CD4-positive, alpha-beta T cell treated with Interleukin-21 for 1 hour (primary cell): ENCODE measurements around the gene ASXL1.

Experiments used
- DNase-seq: peaks from one replicate; pipeline ENCODE4 v3.0.0-alpha.2; 2020

ASXL1 gene

DNA sequence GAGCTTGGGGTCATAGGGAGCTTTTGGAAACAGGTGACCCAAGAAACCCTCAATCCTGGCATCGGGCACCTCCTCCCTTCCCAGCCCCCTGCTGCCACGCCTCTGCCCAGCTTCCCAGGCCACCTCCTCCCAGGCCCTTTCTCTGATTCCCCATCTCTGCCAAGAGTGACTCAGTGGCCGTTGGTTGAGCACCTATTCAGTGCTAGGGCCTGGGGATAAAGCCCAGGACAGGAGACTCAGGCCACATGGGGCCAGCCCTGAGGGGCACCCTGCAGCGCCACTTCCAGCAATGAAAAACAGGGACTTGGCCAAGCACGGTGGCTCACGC, 110.1 kb downstream of the ASXL1 start:
- no peak for DNase-seq

DNA sequence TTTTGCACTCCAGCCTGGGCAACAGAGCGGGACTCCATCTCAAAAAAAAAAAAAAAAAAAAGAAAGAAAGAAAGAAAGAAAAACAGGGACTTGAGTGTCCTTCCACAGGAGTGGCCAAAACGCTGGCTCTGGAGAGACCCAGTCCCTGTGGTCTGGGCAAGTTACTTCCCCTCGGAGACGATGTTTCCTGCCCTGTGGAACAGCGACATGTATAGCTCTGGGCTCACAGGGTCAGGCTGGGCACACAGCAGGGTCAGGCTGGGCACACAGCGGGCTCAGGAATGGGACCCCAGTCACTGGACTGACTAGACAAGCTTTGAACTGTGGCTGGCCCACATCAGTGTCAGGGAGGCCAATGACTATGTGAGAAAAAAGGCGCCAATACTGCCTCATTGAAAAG, 110.7 kb downstream of the ASXL1 start:
- DNase-seq = no peak

DNA sequence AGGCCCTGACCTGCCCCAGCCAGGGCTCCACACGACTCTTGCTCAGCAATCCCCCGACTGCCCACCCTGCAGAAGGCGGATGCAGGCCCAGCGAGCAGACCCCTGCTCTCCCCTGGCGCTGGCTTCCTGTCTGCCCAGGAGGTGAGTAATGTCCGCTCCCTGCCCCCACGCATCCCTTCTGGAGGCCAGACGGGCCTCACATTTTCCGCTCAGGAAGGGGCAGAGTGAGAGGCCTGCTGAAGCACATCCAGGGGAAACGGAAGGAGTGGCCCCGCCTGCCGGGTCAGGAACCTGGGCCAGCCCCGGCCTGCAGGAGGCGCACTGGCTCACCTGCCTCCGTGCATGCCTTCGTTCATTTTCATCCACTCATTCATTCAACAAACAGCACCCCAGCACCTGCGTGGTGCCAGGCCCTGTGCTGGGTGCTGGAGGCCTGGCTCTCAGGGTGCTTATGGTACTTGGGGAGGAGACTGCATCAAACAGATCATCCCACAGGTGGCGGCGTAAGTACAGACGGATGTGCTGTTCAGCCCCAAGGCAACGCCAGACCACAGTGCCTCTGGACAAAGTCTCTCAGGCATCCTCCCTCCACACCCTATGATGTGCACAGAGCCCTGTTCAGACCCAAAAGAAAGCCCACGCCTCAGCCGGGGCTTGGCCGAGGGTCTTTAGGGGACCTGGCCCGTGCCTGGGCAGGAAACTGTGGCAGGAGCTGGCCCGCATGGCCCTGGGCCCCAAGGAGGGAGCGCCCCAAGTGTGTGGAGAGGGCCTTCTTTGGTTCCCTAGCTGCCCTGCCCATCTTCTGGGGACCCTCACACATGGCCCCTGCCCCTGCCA, 112.1 kb downstream of the ASXL1 start:
- peak; percentile 19 for DNase-seq

DNA sequence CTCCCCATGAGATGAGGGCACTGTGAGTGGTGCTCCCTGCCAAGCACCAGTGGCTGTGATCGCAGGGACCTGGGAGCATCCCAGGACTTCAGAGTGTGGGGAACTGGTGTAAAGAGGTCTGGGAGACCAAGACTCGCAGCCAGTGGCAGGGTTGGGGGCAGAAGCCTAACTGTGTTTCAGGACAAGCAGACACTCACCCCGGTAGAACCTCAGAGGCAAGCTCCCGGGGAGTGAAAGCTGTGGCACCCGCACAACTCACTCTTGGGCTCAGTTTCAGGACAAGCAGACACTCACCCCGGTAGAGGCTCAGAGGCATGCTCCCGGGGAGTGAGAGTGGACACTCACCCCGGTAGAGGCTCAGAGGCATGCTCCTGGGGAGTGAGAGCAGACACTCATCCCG, 112.8 kb downstream of the ASXL1 start:
- no peak for DNase-seq

DNA sequence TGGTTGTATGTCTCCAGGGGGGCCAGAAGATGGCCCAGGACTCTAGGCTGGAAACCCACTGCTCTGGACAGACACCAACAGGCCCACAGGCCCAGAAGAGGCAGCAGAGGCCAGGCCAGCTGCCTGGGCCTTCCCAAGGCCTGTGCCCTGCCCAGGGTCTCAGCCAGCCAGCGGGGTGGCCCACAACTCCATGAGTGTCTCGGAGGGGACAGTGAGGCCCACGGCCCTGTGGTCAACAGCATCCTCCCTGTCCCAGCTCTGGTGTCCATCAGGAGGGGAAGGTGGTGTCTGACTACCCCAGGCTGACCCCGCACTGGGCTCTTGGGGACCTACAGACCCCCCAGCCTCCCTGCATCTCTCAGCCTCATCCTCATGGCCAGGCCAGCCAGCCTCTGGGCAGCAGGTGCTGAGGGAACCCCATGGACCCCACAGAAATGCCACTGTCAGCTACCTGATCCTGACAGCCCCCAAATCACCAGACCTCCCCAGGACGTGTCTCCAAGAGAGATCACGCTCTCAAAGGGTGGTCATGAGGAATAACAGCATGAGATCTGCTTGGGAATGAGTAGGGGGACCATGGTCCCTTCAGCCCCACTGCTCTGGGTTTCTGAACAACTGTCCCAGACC, 114.6 kb downstream of the ASXL1 start:
- DNase-seq = no peak

DNA sequence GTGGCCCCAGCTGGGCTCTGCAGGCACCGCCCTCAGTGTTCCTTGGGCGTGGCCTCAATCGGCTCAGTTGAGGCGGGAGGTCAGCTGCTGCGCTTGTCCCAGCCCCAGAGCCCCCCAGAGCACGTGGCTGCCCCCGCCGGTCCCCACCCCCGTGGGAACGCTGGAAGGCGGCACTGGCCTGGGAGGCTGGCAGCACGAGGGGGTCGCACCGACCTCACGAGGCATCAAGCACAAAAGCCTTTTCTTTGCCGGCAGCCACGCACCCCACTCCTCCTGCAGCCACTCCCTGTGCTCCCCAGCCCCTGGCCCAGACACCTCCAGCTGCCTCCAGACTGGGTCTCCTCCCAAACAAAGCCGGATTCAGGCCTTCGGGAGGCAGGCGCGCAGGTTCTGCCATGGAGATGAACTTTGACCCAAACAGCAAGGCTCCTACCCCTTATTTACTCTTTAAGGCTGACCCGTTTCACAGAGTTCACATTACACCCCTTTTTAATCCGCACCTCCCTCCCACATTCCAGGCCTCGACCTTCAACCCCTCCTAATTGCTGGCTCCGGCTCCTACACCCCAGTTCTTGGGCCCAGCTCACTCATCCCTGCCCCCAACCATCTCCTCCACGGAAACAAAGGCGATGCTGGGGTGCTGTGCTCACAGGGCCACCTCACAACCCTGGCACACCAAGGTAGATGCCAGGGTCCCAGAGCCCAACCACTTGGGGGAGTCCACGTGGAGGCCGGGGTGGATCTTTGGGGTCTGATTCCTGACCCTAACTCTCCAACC, 115.3 kb downstream of the ASXL1 start:
- no peak for DNase-seq

DNA sequence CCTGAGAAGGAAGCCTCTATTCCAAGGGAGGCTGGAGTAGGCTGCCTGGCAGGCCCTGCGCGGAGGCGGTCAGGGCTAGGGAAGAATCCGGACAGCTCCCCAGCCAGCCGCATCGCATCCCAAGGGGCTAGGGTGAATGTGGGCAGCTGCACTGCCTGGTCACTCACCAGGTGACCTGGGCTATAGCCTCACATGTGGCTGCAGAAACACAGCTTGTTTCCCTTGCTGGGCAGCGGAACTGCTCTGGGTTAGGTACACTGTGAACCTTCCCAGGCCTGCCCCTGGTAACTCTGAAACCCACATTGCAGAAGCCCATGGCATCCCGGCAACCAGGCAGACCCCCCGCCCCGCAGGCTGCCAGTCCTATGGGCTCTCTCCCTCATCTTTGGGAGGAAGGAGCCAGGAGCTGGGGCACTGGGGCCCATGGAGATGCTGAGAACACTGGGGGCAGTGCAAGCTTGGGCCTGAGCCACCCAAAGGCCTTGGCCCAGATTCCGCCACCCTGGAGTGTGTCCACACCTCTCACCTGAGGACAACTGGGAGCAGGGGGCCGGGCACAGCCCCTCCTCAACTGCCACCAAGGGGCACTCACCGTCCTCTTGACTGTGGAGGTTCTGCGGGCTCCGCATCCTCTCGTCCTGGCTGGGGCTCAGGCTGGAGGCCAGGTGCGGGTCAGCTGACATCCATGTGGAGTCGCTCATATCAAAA, 116.0 kb downstream of the ASXL1 start:
- no peak for DNase-seq

DNA sequence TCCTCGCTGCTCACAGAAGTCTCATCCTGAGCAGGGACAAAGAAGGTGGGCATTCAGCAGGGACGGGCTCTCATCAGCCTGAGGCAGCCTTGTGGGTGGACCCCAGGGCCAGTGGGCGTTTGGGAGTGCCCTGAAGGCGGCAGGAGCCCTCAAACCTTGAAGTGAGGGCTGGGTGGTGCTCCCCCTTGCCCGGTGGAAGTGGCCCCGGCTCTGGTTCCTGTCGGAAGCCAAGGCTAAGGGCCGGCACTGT, 116.5 kb downstream of the ASXL1 start:
- no peak for DNase-seq

DNA sequence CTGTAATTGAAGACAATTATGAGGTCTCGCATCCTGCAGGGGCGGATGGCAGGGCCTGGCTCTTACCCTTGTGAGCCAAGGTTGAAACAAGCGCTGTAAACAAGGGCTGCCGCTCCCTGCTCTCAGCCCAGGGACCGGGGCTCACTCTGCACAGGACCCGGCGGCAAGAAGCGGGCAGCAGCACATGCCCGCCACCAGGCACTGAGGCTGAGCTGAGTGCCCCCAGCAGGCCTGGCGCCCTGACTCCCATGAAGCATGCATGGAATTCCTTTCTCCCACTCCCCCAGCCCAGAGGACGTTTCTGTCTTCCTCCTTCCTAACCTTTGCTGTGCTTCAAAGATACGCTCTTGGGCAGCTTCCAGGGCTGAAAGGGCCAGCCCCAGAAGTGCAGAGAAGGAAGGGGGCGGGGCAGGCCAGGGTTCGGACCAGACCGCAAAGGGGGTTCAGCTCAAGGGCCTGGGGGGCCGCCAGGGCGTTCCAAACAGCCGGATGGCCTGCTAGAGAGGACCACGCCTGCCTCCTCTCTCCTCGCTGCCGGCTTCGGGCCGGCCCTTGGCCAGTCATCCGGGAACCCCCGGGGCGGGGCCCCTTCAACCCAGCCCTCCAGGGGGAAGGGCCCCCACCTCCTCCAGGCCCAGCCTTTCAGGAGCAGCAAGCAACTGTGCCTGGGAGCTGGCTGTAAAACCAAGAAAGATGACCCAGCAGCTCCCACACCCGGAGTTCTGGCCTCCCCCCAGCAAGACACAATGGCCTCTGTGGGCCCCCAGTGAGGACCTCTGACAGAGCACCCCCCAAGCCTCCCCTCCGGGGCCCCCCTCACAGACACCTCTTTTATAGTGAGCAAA, 117.1 kb downstream of the ASXL1 start:
- no peak for DNase-seq

DNA sequence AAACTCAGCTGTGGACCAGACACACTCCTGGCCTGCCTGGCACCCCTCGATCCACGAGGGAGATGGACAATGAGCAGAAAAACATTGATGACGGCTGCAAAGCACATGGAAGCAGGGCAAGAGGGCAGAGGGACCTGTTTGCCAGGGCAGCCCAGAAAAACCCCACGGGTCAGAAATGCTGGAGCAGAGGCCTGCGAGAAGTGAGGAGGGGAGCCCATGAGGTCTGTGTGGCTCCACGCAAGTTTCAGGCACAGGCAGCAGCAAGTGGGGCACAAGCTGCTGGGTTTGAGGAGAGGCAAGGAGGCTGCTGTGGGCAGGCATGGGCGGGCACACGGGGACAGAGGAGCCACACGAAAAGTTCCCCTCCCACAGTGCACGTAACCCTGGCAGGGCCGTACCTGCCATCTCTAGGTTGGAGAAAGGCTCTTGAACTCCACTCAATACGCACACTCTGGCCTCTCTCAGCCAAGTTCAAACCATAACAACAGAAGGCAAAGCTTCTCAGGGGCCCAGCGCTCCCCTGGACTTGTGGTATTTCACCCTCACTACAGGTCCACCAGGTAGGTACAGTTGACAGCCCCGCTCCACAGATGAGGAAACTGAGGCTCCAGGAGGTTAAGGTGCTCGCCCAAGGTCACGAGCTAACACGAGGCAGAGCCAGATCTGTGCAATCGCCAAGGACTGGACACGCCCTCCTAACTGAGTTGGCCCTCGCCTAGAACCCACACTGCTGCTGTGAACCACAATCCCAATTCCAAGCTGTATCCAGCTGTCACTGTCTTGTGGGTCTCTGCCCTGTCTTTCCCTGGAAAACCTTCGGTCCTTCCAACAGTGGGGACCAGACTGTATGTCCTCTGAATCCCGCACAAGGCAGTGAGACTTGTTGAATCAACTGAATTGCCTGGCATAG, 118.8 kb downstream of the ASXL1 start:
- DNase-seq = no peak

DNA sequence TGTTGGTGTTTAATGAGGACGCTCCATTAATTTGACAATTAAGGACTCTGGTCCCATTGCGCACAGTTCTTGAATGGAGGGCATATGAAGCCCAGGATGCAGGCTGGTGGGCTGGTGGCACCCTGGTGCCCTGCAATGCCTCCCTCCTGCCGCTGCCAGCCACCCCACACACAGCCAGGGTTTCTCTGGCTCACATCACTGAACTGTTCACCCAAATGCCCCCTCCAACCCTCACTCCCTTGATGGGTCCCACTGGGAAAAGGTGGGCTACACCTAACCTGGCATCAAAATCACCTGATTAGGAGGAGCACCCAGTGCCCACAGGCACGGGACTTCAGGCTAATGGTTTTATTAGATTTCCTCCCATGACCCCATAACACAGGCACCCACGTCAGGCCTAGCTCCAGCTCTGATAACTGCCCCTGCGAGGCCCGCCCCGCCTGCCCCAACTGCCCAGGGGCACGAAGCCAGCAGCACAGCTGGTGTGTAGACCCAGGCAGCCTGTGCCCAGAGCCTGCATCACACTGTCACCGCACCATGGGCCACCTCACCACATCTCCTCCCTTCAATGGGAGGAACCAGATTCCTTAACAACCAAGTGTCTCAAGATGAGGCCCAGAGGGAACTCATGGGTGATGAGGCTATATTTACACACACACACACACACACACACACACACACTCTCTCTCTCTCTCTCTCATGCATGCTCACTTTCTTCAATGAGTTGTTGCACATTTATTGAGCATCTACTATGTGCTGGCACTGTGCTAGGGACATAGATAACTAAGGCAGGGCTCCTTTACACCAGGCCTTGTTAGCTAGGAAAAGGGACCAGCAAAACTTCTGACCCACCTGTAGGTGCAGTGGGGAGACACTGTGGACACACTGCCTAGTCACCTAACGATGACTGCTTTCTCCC, 119.7 kb downstream of the ASXL1 start:
- DNase-seq = no peak

DNA sequence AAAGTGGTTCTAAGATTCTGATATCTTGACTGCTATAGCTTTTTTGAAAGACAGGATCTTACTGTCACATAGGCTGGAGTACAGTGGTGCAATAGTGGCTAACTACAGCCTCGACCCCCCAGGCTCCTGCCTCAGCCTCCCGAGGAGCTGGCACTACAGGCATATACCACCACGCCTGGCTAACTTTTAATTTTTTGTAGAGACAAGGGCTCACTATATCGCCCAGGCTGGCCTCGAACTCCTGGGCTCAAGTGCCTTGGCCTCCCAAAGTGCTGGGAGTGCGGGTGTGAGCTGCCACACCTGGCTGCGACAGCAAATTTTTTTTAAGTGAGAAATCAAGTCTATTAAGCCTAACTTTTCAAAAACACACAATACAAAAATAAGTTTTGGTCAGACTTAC, 120.4 kb downstream of the ASXL1 start:
- no peak for DNase-seq

DNA sequence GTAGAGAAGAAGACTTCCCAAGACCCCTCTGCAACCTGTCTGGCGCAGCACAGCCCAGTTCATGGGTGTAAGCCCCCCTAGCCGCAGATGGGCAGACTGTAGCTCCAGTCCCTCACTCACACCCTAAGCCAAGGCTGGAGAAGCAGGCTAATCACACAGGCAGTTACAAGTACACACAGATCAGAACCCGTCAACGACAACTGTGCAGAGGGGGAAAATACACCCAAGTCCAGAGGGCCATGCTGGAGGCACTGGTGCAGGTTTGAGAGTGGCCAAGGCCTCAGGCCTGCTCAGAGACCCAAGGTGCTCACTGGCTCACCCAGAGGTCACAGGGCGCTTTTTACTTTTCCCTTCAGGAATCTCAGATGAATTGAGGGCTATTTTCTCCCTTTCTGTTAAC, 120.9 kb downstream of the ASXL1 start:
- no peak for DNase-seq

DNA sequence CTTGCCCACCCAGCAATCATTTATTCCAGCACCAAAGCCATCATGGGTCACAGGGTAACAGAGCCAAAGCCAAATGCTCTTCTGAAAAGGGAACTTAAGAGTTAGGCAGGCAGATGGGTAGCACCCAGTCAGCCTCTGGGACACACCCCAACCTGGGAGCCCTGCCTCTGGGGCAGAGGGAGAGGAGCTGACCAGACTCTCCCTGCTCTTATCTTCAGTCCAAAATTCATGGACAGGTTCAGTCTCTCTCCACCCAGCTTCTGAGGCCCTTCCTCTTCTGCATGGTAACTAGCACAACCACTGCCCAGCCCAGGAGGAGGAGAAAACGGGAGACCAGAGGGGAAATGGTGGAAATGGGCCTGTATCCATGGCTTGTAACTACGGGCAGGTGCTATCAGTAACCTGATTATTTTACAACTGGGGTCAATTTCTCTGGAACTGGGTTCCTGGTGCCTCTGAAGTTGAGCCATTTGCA, 121.6 kb downstream of the ASXL1 start:
- DNase-seq = no peak

DNA sequence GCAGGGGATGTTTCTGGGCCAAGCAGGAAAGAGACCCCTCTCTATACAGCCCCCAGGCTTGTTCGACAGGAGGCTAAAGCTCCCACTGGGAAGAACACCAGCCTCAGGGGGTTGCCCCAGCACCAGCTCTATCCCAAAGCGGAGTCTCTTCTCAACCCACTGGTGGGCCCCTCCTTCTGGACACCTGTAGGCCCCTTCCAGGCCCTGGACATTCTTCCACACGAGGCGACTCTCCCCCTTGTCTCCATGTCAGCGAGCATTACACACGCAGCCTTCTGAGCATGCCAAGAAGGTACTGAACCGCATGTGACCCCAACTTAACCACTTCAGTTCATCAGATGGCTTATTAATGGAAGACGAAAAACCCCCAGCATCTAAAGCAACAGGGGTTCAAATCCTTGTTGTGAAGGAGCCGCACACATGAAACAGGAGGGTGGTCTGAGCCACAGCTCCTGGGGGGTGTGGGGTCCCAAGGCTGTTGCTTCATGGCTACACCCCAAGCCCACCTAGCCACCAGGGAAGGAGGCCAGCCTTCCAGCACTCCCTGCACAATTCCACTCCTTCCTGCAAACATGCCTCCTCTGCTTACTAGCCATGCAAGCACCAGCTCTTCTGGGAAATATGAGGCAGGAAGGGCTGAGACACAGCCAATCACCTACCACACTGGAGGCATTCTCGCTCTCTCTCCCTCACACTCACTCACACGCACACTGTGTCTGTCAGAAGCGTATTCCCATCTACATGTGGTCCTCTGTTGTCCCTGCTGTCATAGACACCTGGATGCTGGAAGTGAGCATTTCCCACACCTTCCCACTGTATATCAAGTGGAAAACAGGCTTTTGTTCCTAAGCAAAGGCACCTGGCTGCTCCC, 122.5 kb downstream of the ASXL1 start:
- DNase-seq = no peak

DNA sequence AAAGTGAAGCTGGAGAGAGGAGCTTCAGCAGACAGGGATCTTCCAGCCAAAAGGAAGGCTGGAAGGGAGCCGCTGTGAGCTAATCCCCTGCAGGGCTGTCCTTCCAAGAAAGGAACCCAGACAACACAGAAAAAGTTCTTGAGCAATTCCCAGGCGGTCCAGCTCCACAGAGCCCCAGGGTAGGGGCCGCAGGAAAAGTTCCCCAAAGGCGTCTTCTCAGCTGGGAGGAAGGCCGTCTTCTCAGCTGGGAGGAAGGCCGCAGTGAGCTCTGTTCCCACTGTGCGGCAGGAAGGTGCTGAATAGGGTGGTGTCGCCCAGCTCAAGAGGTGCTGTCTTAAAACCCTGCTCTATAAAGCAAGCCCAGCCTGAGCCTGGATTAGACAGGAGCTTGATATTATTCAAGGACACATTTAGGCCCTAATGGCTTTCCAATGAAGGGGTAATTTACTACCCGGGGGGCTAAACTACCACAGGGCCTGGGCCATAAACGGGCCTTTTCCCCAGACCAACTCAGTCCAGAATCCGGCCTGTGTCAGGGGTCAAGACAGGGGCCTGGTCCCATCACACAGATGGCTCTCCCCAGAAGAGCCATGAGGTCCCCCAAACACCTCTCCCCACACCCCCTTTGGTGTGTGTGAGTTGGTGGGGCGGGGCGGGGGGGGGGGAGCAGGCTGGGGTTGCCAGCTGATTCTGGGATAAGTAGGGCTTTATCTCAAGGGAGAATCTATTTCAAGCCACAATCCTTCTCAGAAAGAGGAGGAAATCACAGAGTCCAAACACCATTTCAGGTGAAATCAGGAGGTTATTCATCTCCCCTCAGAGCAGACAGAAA, 123.4 kb downstream of the ASXL1 start:
- no peak for DNase-seq

DNA sequence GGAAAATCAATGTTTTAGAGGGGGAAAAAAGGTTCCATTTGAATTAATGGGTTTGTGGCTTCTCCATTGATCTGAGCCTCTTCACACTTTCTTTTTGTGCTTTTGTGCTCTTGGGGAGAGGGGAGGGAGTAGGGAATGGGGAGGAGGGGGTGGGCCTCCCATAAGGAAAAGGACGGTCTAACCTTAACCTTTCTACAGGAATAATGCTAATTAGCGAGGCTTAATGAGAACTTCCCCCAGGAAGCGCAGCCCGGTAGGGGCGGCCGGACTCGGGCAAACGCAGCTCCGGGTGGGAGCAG, 124.0 kb downstream of the ASXL1 start:
- no peak for DNase-seq

DNA sequence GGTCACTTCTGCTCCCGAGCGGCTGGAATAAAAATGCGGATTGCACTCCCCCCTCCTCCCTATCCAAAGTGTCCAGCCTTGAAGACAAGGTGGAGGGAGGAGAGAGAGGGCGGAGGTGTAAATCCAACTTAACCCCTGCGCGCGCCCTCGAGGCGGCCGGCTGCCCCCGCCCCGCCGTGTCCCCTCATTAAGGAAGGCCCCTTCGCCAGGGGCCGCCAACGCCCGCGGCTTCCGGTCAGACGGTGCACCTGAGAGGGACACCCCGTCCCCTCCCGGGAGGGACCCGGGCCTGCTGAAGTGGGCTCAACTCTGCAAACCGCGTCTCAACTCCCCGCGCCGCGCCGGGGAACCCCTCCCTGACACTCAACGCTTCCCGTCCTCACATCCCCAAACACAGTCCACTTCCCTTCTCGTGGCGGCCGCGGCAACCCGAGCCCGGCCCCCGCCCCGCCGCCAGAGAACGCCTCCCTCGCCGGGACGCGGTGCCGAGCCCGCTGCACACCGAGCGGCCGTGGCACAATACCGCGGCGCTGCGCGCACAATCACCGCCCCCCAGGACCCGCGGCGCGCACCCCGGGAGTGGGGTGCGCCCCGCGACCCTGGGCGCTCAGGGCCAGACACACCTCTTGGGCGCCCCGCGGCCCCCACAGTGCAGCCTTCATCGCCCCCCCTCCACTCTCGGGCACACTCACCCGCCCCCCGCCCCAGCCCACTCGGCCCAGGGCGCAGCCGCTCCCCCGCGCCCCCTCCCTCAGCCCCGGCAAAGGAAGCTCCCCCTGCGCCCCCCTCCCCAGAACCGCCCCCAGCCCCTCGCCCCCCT, 124.5 kb downstream of the ASXL1 start:
- peak; percentile 42 for DNase-seq
